Dedifferentiated amniotic fluid mesenchymal stem cell (primary cell): ENCODE measurements around the gene FANCC.

Source experiments
- DNase-seq: peaks from one replicate; pipeline ENCODE4 v3.0.0-alpha.2; 2016; ENCODE audit errors: extremely low spot score

The FANCC gene

GRCh38 chr9:95086564-95086955 is 230.9 kb downstream of the FANCC start:
- DNase-seq: no peak

- no peak for DNase-seq
Measured at GRCh38 chr9:95085861-95086563, 231.5 kb downstream of the FANCC start.

GRCh38 chr9:95085036-95085770 is 232.3 kb downstream of the FANCC start:
- no peak for DNase-seq

- no peak for DNase-seq
Measured at GRCh38 chr9:95084254-95084934, 233.1 kb downstream of the FANCC start.

- no peak for DNase-seq
Measured at GRCh38 chr9:95083086-95083768, 234.3 kb downstream of the FANCC start.

GRCh38 chr9:95082401-95083084 is 235.0 kb downstream of the FANCC start:
- no peak for DNase-seq

GRCh38 chr9:95081998-95082397 is 235.5 kb downstream of the FANCC start:
- no peak for DNase-seq

GRCh38 chr9:95080961-95081647 is 236.4 kb downstream of the FANCC start:
- no peak for DNase-seq

GRCh38 chr9:95079461-95079860 is 238.0 kb downstream of the FANCC start:
- DNase-seq: no peak

GRCh38 chr9:95078939-95079338 is 238.6 kb downstream of the FANCC start:
- no peak for DNase-seq

- DNase-seq: no peak
Measured at GRCh38 chr9:95078511-95078910, 239.0 kb downstream of the FANCC start.

GRCh38 chr9:95077766-95078370 is 239.6 kb downstream of the FANCC start:
- no peak for DNase-seq

- DNase-seq: no peak
Measured at GRCh38 chr9:95077053-95077765, 240.3 kb downstream of the FANCC start.

- no peak for DNase-seq
Measured at GRCh38 chr9:95076696-95077052, 240.8 kb downstream of the FANCC start.

GRCh38 chr9:95075700-95076099 is 241.8 kb downstream of the FANCC start:
- no peak for DNase-seq

- no peak for DNase-seq
Measured at GRCh38 chr9:95074632-95075031, 242.9 kb downstream of the FANCC start.

- DNase-seq: no peak
Measured at GRCh38 chr9:95073918-95074317, 243.6 kb downstream of the FANCC start.

- no peak for DNase-seq
Measured at GRCh38 chr9:95073042-95073607, 244.4 kb downstream of the FANCC start.

GRCh38 chr9:95071925-95072324 is 245.6 kb downstream of the FANCC start:
- no peak for DNase-seq

GRCh38 chr9:95071450-95071849 is 246.1 kb downstream of the FANCC start:
- DNase-seq: no peak
